H1 (cell line): Measurements from ENCODE around the gene PEPD.

ENCODE experiments used
- ATF2 ChIP-seq: IDR thresholded peaks from 2 replicates; pipeline ENCODE4 v1.6.1; 2012; ENCODE audit warnings: low read length, inconsistent platforms
- YY1 ChIP-seq: IDR thresholded peaks from 2 replicates; pipeline ENCODE4 v1.6.1; 2011; ENCODE audit warnings: low read depth, mild to moderate bottlenecking, low read length

GRCh38 chr19:33408538-33409434 lies 112.8 kb downstream of the PEPD start:
- TF ChIP-seq ATF2 (no peak), YY1 (no peak)
